ENCODE data around the gene PHACTR4. TPM values are rescaled to one million over a fixed set of nuclear protein-coding genes. Genes with fewer than 3 reads are reported as not detected.

PHACTR4 gene
- total RNA-seq, 1 experiment from 2014 or later = 35.5 TPM

DNA sequence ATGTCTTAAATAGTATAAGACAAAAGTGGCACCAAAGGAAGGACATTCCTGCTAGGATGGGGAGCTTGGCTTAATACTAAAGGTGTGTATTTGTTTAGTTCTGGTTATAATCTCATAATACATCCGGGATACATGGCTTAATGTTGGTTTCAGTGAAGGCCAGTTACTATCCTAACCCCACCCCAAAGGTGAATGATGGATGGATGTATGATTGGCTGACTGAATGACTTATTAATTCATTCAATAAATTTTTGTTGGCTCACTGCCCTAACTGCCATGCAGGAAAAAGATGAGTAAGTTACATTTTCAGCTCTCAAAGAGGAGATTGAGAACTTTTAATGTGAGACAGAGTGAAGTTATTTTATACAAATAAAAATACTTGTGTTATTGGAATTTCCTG is 52.2 kb downstream of the PHACTR4 start:
- no peak overlapping the region for H3K27ac Mint-ChIP-seq (ENCODE audit: unreplicated experiment)
- H3K4me3 Mint-ChIP-seq (ENCODE audit: unreplicated experiment) = no peak overlapping the region
- H3K36me3 Mint-ChIP-seq (ENCODE audit: insufficient read depth, unreplicated experiment) = no peaks in the 10 kb centered on the region
- ChIA-PET POLR2A (no interaction called here), CTCF (no interaction called here)
- Histone ChIP-seq H3K4me1 (no peaks in the 10 kb centered on the region), H3K4me3 (ENCODE audit: low read depth, low read length) (no peak overlapping the region), H3K36me3 (ENCODE audit: control insufficient read depth, insufficient read depth, low read length) (no peaks in the 10 kb centered on the region), H3K27me3 (replicated peaks; ENCODE audit: control insufficient read depth, insufficient read depth, low read length) (no peaks in the 10 kb centered on the region), H3K9me3 (no peaks in the 10 kb centered on the region)
- TF ChIP-seq, protein P1, sequence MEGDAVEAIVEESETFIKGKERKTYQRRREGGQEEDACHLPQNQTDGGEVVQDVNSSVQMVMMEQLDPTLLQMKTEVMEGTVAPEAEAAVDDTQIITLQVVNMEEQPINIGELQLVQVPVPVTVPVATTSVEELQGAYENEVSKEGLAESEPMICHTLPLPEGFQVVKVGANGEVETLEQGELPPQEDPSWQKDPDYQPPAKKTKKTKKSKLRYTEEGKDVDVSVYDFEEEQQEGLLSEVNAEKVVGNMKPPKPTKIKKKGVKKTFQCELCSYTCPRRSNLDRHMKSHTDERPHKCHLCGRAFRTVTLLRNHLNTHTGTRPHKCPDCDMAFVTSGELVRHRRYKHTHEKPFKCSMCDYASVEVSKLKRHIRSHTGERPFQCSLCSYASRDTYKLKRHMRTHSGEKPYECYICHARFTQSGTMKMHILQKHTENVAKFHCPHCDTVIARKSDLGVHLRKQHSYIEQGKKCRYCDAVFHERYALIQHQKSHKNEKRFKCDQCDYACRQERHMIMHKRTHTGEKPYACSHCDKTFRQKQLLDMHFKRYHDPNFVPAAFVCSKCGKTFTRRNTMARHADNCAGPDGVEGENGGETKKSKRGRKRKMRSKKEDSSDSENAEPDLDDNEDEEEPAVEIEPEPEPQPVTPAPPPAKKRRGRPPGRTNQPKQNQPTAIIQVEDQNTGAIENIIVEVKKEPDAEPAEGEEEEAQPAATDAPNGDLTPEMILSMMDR (IDR thresholded peaks at IDR 0.05; ENCODE audit: insufficient read depth in 1 of 2, low read depth in 1 of 2, low read length in 1 of 2, severe bottlenecking in 1 of 2, unreplicated experiment in 1 of 2) = no peak
- intact Hi-C loops (cut with micrococcal nuclease; ENCODE audit: unreplicated experiment) = no loop called here
- H3K9me3 Mint-ChIP-seq (ENCODE audit: unreplicated experiment) = no peaks in the 10 kb centered on the region
- no peaks in the 10 kb centered on the region for H3K4me1 Mint-ChIP-seq (ENCODE audit: low read depth, unreplicated experiment)
- H3K27me3 Mint-ChIP-seq (ENCODE audit: insufficient read depth, unreplicated experiment) = no peaks in the 10 kb centered on the region
- no TSS peak for BruUV-seq (replicated peaks)
- DNase-seq = no peak

DNA sequence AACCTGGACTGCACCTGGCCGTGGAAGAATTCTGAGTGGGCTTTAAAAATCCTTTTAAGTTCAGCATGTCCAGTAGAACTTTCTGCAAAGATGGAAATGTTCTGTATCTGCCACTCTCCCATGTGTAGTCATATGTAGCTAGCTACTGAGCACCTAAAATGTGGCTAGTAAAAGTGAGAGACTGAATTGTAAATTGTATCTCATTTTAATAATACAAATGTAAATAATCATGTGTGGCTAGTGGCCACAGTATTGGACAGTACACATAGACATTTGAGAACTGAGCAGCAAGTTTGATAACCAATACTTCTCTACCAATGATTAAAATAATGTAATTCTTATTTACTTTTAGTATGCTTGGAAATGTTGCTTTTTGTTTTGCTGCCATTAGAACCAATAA is 57.3 kb downstream of the PHACTR4 start:
- intact Hi-C loops (cut with micrococcal nuclease; ENCODE audit: unreplicated experiment) = no loop called here
- H3K9me3 ChIP-seq = no peaks in the 10 kb centered on the region
- H3K4me1 ChIP-seq = no peaks in the 10 kb centered on the region
- CTCF ChIA-PET = no interaction called here
- no peak overlapping the region for H3K4me3 ChIP-seq (ENCODE audit: low read depth, low read length)
- H3K36me3 ChIP-seq (ENCODE audit: control insufficient read depth, insufficient read depth, low read length) = no peaks in the 10 kb centered on the region
- DNase-seq = no peak
- BruUV-seq (replicated peaks) = no TSS peak
- Mint-ChIP-seq H3K4me3 (ENCODE audit: unreplicated experiment) (no peak overlapping the region), H3K9me3 (ENCODE audit: unreplicated experiment) (no peaks in the 10 kb centered on the region), H3K36me3 (ENCODE audit: insufficient read depth, unreplicated experiment) (no peaks in the 10 kb centered on the region), H3K4me1 (ENCODE audit: low read depth, unreplicated experiment) (no peaks in the 10 kb centered on the region), H3K27ac (ENCODE audit: unreplicated experiment) (no peak overlapping the region), H3K27me3 (ENCODE audit: insufficient read depth, unreplicated experiment) (no peaks in the 10 kb centered on the region)
- TF ChIP-seq, protein P1 (IDR thresholded peaks at IDR 0.05; ENCODE audit: insufficient read depth in 1 of 2, low read depth in 1 of 2, low read length in 1 of 2, severe bottlenecking in 1 of 2, unreplicated experiment in 1 of 2) = no peak
- POLR2A ChIA-PET = no interaction called here
- no peaks in the 10 kb centered on the region for H3K27me3 ChIP-seq (replicated peaks; ENCODE audit: control insufficient read depth, insufficient read depth, low read length)

DNA sequence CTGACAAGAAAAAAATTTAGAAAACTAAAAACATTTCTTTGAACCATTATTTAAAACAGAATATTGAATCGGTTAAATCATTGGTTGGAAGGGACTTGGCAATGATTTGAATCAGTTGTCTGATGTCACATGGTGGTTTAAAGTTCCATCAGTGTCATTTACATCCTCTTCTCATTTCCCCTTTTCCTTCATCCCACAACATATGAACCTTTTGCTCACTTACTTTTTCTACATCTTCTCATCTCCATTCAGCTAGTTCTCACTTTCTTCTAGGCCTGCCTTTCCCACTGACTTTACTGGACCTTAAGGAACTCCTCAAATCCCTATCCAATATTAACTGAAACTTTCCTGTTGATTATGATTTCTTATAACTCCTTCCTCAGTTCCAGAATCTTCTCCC is 58.5 kb downstream of the PHACTR4 start:
- Mint-ChIP-seq H3K4me1 (ENCODE audit: low read depth, unreplicated experiment) (no peaks in the 10 kb centered on the region), H3K9me3 (ENCODE audit: unreplicated experiment) (no peaks in the 10 kb centered on the region), H3K27me3 (ENCODE audit: insufficient read depth, unreplicated experiment) (no peaks in the 10 kb centered on the region), H3K27ac (ENCODE audit: unreplicated experiment) (no peak overlapping the region), H3K36me3 (ENCODE audit: insufficient read depth, unreplicated experiment) (no peaks in the 10 kb centered on the region), H3K4me3 (ENCODE audit: unreplicated experiment) (no peak overlapping the region)
- no peaks in the 10 kb centered on the region for H3K4me1 ChIP-seq
- no peaks in the 10 kb centered on the region for H3K36me3 ChIP-seq (ENCODE audit: control insufficient read depth, insufficient read depth, low read length)
- no peak overlapping the region for H3K4me3 ChIP-seq (ENCODE audit: low read depth, low read length)
- DNase-seq = no peak
- intact Hi-C loops (cut with micrococcal nuclease; ENCODE audit: unreplicated experiment) = no loop called here
- ChIA-PET CTCF (no interaction called here), POLR2A (no interaction called here)
- H3K9me3 ChIP-seq = no peaks in the 10 kb centered on the region
- TF ChIP-seq, protein P1 (IDR thresholded peaks at IDR 0.05; ENCODE audit: insufficient read depth in 1 of 2, low read depth in 1 of 2, low read length in 1 of 2, severe bottlenecking in 1 of 2, unreplicated experiment in 1 of 2) = no peak
- no peaks in the 10 kb centered on the region for H3K27me3 ChIP-seq (replicated peaks; ENCODE audit: control insufficient read depth, insufficient read depth, low read length)
- no TSS peak for BruUV-seq (replicated peaks)

Measured in Caco-2 (cell line).